Myocyte (in vitro differentiated cells): ENCODE results near the gene CTDNEP1. TPM values are rescaled to one million over a fixed set of nuclear protein-coding genes. Genes with fewer than 3 reads are reported as not detected.

Source experiments
- DNase-seq: peaks from one replicate; pipeline ENCODE4 v3.0.0-alpha.2; 2012; ENCODE audit warnings: low read depth
- total RNA-seq: library from RNA; depleted of rRNA; stranded (reverse); fragments of >200 nt; gene quantifications from 2 replicates; pipeline ENCODE4 v1.2.3, GENCODE V29; 2014

The CTDNEP1 gene
- total RNA-seq, 1 donor from 2014 or later: 88.9 TPM

GRCh38 chr17:7216242-7217112, 35.1 kb downstream of the CTDNEP1 start:
- DNase-seq: no peak

- DNase-seq: no peak
Measured at GRCh38 chr17:7215652-7216180, 35.8 kb downstream of the CTDNEP1 start.

- no peak for DNase-seq
Measured at GRCh38 chr17:7215136-7215638, 36.3 kb downstream of the CTDNEP1 start.

DNA sequence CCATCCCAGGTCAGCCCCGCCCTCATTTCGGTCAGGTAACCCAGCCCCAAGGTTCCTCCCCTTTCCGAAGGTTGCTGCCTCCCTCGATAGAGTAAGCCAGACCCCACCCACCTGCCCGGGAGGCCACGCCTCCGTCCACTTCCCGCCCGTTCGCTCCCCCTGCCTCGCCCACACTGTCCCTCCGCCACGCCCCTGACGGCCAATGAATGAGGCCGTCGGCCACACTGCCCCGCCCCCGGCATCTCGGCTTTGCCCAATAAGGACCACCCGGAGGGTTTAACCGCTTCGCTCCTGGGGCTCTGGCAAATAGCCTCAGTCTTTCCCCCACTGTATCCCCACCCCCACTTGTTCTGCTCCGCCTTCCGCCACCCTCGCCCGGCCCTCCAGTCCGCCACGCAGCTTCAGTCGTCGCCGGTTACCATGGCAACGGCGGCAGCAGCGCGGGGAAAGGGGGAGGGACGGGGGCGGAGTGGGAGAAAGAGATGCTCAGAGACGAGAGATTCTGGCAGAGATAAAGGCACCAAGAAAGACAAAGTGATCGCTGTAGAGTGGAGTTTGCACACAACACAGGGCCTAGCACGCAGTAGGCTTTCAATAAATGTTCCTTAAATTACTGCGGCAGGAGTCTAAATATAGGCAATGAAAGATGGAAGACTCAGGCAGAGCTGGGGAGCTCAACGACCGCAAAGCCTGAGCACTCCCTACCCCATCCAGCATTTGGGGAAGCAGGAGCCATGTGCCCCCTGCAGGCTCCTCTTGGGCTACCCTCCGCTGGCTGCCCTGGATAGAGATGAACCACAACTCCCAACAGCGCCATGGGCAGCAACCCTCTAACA, 37.0 kb downstream of the CTDNEP1 start:
- DNase-seq: peak; percentile 97

- DNase-seq: peak; percentile 59
Measured at GRCh38 chr17:7213895-7214299, 37.6 kb downstream of the CTDNEP1 start.

DNA sequence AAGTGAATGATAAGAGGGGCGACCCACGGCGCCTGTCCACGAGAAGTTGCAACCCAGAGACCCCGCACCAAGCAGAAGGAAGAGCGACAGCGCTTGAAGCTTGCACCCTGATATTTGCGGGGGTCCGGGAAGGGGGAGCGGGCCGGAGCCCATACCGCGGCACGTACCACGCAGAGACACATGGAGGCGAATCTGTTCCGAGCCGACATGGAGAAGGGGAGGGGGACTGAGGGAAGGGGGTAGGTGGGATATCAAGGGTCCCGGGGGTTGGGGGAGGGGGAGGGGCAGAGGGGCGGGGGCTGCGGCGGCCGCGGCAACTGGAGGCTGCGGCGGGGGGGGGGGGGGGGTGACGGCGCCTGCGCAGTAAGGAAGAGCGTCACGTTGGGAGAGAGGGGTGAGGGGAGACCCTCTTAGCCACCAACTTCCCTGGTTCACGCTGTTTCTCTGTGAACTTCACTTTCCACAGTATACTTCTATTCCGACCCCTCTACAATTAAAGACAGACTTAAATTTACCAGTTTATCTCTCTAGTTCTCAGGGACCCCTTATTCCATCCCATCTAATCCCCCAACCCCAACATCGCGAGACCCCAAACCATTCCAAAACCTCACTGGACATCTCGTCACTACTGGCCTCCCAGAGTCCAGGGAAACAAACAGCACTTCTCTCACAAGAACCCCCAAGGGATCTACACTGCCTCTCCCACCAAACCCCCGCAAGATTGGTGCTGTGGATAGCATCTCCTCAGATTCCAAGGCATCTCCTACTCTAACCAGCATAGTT, 39.9 kb downstream of the CTDNEP1 start:
- DNase-seq: no peak

GRCh38 chr17:7208754-7209460, 42.6 kb downstream of the CTDNEP1 start:
- DNase-seq: no peak

- no peak for DNase-seq
Measured at GRCh38 chr17:7208027-7208571, 43.4 kb downstream of the CTDNEP1 start.

GRCh38 chr17:7207120-7208001, 44.2 kb downstream of the CTDNEP1 start:
- no peak for DNase-seq

DNA sequence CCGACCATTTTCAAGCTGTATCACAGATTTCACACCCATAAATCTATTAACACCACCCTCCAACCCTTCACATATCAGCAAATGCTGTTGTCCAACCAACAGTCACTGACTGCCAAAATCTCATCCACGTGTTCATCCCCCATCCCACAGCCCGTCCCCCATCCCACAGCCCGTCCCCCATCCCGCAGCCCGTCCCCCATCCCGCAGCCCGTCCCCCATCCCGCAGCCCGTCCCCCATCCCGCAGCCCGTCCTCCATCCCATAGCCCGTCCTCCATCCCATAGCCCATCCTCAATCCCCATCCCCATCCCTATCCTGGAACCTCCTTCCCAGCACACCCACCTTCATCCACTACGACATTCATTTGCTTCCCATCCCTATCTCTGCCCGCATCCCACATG, 46.0 kb downstream of the CTDNEP1 start:
- no peak for DNase-seq

DNA sequence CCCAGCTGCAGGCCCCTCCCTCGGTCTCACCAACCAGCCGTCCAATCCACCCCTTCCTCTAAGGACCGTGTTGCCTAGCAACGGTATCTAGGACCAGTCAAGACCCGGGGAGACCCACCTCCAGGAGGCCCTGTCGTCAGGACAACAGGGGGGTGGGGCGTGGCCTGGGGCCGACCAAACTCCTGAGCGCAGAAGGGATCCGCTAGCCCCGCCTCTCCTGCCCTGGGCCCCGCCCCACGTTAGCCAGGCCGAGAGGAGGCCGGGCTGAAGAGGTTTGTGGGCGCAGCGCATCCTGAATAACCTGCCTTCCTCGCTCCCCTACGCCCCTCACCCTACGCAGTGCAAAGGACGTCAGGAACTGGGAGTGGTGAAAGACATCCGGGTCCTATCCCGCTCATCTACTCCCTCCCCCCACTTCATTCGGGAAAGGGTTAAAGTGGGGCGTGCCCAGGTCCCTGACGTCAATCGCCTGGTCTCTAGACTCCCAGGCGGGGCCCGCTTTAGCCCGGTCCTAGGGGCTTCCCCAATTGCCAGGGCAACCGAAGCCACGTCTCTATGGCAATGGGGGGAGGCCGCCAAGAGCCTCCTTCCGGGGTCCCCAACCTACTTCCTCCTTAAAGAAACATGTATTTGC, 46.6 kb downstream of the CTDNEP1 start:
- DNase-seq: no peak

DNA sequence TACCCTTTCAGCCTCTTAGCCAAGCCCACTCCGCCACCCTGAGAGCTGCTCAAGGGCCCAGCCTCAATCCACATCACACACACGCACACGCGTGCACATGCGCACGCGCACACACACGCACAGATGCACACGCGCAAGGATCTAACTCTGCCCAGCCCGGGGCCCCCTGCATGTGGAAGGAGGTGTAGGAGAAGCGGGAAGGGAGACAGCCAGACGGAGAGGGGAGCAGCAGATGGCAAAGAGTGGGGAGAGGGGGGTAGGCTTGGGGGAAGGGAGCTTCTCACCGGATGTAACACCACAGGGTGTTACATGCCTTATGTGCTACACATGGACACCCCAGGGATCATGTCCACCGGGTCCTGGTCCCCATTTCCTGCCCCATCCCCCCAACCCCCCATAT, 47.2 kb downstream of the CTDNEP1 start:
- DNase-seq: no peak

DNA sequence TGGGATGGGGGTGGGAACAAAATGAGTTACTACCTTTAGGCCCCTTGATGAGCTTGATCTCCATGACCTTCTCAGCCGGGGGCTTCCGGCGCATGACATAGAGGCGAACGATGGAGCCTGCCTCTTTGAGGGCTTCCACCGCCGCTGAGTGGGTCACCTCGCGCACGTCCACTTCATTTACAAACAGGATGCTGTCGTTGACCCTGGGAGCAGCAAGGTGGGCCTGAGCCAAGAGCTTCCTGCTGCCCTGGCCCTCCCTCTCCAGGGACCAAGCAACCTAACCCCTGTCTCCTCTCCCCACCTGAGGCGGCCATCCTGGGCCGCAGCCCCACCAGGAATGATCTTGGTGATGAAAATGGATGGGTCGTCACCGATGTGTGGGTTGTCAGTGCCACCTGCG, 48.1 kb downstream of the CTDNEP1 start:
- no peak for DNase-seq

- DNase-seq: no peak
Measured at GRCh38 chr17:7196651-7197401, 54.7 kb downstream of the CTDNEP1 start.

GRCh38 chr17:7195971-7196370, 55.6 kb downstream of the CTDNEP1 start:
- no peak for DNase-seq
